Muscle of arm (tissue), 14 donors: ENCODE results near the gene CCDC28B. TPM values are rescaled to one million over a fixed set of nuclear protein-coding genes. Genes with fewer than 3 reads are reported as not detected.
"Not testable (repeated sequence)": the region's sequence is repeated elsewhere in the genome, so short reads cannot be mapped to it uniquely, and the experiment has no call there.

Experiments used
- DNase-seq: peaks from one replicate; pipeline ENCODE4 v3.0.0-alpha.2; 2013
- long read RNA-seq, 11 donors: transcript quantifications; one replicate each; lab custom pipeline, GENCODE V29; 2026
- polyA plus RNA-seq, 12 donors: library from polyadenylated mRNA; unstranded; fragments of 120-200 nt; gene quantifications; one replicate each; pipeline ENCODE4 v1.2.1, GENCODE V29; 2013; ENCODE audit not compliant: insufficient read length in 12 of 12

CCDC28B gene
- 10 to 100 TPM in 11 of 12 donors, not detected in 1; 20.2 to 82.0 (median 42.3) TPM for polyA plus RNA-seq
- long read RNA-seq, donor 1, partial matches to known transcripts = 0 of 3 reads
- long read RNA-seq, donor 1, other reads (novel, unspliced or antisense) = 0 of 3 reads
- long read RNA-seq, donor 2, transcript CCDC28B-201 (6 exons, 1,089 nt) = major isoform, 33 of 39 reads
- long read RNA-seq, donor 2, partial matches to known transcripts = 5 of 39 reads
- long read RNA-seq, donor 2, other reads (novel, unspliced or antisense) = 0 of 39 reads
- long read RNA-seq, donor 3, transcript CCDC28B-201 (6 exons, 1,089 nt) = major isoform, 16 of 18 reads
- long read RNA-seq, donor 3, partial matches to known transcripts = 0 of 18 reads
- long read RNA-seq, donor 3, other reads (novel, unspliced or antisense) = 0 of 18 reads
- long read RNA-seq, donor 4, transcript CCDC28B-201 (6 exons, 1,089 nt) = major isoform, 8 of 8 reads
- long read RNA-seq, donor 4, partial matches to known transcripts = 0 of 8 reads
- long read RNA-seq, donor 4, other reads (novel, unspliced or antisense) = 0 of 8 reads
- long read RNA-seq, donor 5, transcript CCDC28B-201 (6 exons, 1,089 nt) = major isoform, 36 of 54 reads
- long read RNA-seq, donor 5, partial matches to known transcripts = 10 of 54 reads
- long read RNA-seq, donor 5, other reads (novel, unspliced or antisense) = 8 of 54 reads
- long read RNA-seq, donor 6, transcript CCDC28B-201 (6 exons, 1,089 nt) = major isoform, 7 of 12 reads
- long read RNA-seq, donor 6, partial matches to known transcripts = 5 of 12 reads
- long read RNA-seq, donor 6, other reads (novel, unspliced or antisense) = 0 of 12 reads
- long read RNA-seq, donor 7, transcript CCDC28B-201 (6 exons, 1,089 nt) = major isoform, 5 of 6 reads
- long read RNA-seq, donor 7, partial matches to known transcripts = 0 of 6 reads
- long read RNA-seq, donor 7, other reads (novel, unspliced or antisense) = 0 of 6 reads
- long read RNA-seq, donor 8, transcript CCDC28B-201 (6 exons, 1,089 nt) = major isoform, 32 of 45 reads
- long read RNA-seq, donor 8, partial matches to known transcripts = 0 of 45 reads
- long read RNA-seq, donor 8, other reads (novel, unspliced or antisense) = 12 of 45 reads
- long read RNA-seq, donor 9, transcript CCDC28B-201 (6 exons, 1,089 nt) = major isoform, 8 of 8 reads
- long read RNA-seq, donor 9, partial matches to known transcripts = 0 of 8 reads
- long read RNA-seq, donor 9, other reads (novel, unspliced or antisense) = 0 of 8 reads
- long read RNA-seq, donor 10, transcript CCDC28B-201 (6 exons, 1,089 nt) = major isoform, 42 of 48 reads
- long read RNA-seq, donor 10, partial matches to known transcripts = 0 of 48 reads
- long read RNA-seq, donor 10, other reads (novel, unspliced or antisense) = 6 of 48 reads
- long read RNA-seq, donor 11, transcript CCDC28B-201 (6 exons, 1,089 nt) = major isoform, 22 of 22 reads
- long read RNA-seq, donor 11, partial matches to known transcripts = 0 of 22 reads
- long read RNA-seq, donor 11, other reads (novel, unspliced or antisense) = 0 of 22 reads

DNA sequence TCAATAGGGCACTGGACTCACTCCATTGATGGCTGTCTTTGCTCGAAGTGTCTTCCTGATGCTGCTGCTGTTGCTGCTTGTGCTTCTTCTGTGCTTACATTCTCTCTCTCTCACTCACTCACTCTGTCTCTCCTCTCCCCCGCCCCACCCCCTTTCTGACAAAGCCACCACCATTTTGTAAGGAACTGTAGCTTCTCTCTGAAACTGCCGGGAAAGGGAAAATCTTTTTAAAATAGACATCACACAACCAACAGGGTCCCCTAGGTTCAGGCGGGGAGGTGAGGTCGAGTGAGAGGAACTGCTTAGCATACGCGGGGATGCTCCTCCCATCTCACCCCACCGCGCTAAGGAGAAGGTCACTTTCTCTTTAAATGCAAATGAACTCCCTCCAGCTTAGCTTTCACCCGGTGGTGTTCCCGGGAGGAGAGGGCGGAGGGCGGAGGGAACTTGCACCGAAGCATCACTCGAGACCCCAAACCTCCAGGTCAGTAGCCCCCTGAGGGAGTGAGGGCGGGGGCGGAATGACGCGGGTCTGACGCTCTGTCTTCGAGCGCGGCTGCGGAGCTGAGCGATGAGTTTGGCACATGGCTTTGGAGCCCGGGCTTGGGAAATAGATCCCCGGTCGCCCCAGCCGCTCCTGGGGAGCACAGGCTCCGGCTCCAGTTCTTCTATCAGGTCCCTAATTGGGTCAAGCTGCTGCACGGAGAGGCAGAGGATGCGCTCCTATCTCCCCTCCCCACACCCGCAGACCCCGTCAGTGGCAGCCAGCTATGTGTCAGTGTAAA, at the start of gene CCDC28B:
Gene CCDC28B, plus strand, starts transcription at position 370 of the 785 bp plus-strand sequence. CDS start 1,341 bp downstream, outside the sequence.
- DNase-seq = peak; percentile 85

DNA sequence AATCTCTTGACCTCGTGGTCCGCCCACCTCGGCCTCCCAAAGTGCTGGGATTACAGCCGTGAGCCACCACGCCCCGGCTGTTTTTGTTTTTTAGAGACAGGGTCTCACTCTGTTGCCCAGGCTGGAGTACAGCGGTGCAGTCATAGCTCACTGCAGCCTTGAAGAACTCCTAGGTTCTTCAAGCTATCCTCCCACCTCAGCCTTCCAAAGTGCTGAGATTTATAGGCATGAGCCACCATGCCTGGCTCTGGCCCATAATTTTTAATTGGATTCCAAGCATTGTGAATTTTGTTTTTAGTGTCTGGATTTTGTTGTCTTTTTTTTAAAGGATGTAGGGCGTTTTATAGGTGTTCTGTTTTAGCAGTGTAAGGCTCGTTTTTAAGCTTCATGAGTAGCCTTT, 49.5 kb upstream of the CCDC28B start:
- no peak for DNase-seq

DNA sequence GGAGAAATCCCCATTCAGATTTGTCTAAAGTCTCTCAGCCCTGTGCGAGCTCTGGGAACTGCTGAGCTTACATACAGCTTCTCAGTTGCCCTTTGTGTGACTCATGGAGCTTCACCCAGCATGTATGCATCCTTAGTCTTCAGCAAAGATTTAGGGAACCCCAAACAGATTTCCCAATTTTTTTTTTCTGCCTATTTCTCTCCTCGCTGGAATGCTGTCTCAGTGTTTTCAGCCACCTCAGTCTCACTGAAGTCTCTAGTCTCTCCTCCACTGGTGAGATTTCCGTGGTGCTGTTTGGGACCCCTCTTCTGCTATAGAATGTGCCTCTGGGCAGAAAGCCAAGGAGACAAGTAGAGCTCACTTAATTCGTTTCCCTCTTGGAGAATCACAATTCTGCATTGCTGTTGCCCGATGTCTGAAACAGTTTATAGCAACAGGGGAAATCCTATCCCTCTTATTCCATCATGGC, 49.0 kb upstream of the CCDC28B start:
- peak; percentile 61 for DNase-seq

DNA sequence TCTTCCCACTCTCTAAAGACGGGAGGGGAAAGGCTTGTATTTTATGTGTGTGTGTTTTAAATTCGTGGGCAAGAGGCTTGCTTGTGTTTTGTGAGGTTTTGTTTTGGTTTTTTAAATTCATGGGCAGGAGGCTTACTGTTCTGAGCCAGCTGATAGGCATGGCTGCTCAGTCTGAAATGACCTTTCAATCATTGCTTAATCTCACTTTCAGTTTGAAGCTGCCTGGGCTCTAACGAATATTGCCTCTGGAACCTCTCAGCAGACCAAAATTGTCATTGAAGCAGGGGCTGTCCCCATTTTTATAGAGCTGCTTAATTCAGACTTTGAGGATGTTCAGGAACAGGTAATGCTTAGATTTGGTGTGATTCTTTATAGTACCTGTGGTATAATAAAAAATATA, 41.2 kb upstream of the CCDC28B start:
- DNase-seq = no peak

DNA sequence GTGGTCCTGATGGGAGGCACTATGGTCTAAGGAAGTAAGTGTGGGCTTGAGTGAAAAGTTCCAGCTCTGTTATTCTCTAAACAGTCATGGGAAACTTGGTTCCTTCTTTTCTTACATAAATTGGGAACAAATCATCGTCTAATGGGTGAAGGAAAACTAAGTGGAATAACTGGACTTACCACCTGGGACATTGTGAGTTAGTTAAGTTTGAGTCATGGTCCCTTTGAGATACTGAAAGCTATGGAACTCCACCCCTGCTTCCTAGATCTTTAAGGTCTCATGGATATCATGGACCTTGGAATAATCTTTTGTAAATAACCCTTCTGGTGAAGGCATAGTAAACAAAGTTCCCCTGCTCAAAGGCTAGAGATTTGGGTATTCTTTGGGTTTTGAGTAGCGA, 37.0 kb upstream of the CCDC28B start:
- DNase-seq = no peak

DNA sequence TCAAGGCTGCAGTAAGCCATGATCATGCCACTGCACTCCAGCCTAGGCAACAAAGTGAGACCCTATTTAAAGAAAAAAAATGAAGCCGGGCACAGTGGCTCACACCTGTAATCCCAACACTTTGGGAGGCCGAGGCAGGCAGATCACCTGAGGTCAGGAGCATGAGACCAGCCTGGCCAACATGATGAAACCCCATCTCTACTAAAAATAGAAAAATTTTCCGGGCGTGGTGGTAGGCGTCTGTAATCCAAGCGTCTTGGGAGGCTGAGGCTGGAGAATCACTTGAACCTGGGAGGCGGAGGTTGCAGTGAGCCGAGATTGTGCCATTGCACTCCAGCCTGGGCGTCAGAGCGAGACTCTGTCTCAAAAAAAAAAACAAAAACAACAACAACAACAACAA, 34.8 kb upstream of the CCDC28B start:
- DNase-seq = not testable (repeated sequence)

DNA sequence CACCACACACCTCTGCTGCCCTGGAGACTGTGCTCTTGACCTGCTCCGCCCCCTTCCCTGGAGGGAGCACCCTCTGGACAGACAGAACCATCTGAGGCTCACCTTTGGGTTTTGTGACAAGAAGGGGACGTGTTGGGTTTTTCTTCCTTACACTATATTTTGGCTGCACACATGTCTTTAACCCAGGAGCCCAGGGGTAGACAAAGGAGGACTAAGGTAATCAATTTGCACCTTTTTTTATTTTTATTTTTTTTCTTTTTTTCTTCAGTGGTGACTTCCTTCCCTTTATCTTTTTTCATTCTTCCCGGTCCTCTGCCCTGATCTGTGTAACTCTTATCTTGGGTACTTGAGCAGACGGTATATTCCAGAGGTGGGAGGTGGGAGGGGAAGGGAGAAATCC, 29.4 kb upstream of the CCDC28B start:
- no peak for DNase-seq

DNA sequence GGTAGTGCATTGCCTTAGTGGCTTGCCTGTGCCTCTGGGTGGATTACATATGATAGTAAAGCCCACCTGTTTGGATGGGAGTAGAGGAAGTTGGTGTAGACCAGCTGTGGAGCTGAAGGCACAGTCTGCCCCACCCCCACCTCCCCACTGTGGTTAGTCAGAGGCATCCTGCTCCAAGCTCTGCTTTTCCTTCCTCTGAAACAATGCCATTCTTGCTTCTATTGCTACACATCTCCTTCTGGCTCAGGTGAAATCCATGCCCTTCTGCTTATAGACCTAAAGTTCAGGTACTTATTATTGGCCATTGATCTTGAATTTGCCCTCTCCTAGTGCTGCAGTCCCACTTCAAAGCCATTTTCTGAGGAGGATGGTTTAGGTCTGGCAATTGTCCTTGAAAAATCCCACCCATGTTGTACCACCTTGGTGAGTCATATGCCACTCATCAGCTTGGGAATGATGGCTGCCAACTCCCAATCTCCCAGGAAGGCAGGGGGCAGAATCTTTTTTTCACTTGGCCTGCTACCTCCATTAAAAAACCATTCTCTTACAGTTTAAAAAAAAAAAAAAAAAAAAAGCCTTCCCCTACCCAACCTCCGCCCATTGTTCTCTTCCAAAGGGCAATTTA, 27.7 kb upstream of the CCDC28B start:
- no peak for DNase-seq

DNA sequence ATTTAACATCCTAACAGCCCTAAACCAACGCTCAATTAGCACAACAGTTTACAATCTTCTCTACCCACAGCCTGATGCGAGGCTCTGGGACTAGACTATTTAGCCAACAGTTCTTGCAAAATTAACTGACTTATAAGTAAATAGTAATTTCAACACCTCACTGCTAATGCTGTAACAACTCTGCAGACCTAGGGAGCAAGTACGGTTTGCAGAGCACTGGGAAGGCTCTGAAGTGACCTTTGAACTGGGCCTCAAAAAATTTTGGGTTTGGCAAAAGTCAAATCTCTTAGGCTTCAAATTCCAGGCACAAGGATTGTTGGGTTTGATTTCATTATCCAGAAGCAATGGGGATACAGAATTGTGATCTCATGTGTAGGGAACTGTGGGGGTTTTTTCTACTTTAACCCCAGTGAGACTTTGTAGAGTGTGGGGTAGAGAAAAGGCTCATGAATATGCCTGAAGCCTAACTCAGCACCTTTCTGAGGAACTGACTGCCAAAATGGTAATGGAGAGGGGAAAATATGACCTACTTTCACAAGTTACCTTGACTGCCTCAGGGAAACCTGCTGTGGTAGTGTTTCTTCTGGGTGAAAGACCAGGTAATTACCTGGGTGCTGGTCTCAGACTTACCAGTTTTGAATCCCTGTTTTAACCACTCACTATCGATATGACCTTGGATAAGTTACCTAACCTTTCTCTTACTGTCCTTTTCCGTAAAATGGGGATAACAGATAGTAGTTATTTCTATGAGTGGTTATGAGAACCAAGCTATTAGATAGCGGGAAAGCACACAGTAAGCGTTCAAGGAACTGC, 21.8 kb upstream of the CCDC28B start:
- no peak for DNase-seq

DNA sequence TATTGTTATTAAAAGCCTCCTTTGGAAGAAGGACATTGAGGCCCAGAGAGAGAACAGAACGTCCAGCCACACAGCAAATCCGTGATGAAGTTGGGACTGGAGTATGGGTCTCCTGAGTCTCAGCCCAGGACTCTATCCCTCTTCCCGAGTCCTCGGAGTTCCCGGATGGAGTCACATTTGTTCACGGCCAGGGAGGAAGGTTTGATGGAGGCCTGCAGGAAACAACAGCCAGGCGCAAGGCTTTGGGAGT, 21.3 kb upstream of the CCDC28B start:
- no peak for DNase-seq

DNA sequence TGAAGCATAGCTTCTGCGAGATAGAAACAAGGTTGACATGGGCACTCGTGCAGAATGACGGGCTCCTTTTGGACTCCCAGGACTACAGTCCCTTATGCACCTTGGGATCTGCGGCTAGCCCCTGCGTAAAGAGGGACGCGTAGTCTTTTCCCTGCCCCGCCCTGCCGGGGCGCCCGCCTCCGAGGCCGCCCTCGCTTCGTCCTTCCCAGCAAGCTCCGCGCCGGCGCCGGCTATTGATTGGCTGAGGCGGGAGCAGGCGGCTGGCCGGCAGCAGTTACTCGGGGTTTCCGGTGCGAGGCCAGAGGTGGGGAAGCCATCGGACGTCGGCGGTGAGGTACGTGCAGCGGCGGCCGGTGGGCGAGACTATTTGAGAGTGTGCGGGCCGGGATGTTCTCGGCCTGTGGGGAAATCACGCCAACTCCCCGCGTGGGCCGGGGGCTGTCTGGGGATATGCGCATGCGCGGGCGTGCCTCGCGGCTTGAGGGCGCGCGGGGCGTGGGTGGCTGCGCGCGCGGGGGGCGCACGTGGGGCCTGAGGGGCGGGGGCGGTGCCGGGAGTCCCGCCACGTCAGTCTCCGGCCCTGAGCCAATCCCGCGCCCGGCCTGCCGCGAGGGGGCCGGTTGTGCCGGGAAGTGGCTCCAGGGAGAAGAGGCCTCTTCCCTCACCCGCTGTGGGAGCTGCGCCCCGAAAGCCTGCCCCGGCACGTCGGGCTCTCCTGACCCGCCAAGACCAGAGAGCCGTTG, 20.8 kb upstream of the CCDC28B start, which contains the start of gene TXLNA:
Gene TXLNA, plus strand, starts transcription at position 233 of the 743 bp plus-strand sequence. CDS start 671 bp downstream, outside the sequence.
- peak; percentile 95 for DNase-seq

DNA sequence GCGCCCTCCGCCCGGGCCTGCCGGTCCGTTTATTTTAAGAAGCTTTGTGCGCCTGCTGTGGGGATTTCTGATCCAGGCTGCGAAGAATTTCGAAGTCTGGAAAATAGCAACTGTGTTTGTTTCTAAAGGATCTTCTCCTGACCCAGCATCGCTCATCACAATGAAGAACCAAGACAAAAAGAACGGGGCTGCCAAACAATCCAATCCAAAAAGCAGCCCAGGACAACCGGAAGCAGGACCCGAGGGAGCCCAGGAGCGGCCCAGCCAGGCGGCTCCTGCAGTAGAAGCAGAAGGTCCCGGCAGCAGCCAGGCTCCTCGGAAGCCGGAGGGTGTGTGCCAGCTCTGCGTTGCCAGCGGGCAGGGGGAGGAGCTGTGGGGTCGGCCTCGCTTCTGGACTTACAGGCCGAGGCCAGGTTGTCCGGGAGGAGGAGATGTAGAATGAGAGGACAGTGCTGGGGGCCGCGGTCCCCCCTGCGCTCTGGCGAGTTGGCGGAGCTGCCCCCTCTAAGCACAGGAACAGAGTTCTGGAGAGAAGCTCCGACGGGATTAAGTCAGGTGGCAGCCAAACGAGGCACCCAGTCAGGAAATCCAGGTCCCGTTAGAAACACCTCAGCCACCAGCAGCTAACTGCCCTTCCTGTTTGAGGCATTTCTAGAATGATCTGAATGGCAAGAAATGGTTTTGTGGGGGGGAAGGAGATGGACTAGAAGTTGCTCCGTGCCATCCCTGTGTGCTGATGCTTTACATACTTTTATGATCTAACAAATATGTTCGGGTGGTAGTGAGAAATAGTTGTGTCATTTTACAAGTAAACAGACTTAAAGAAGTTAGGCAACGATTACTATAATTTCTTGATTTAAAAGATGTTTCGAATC, 20.0 kb upstream of the CCDC28B start:
- peak; percentile 53 for DNase-seq

DNA sequence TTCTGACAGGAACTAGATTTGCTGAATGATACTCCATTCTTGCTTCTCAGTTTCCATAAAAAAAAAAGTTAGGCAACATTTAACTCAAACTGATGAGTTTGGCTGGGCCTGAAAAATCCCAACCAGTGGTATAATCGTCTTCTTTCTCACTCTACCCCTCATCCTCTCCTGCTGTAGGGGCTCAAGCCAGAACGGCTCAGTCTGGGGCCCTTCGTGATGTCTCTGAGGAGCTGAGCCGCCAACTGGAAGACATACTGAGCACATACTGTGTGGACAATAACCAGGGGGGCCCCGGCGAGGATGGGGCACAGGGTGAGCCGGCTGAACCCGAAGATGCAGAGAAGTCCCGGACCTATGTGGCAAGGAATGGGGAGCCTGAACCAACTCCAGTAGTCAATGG, 19.3 kb upstream of the CCDC28B start:
- no peak for DNase-seq

DNA sequence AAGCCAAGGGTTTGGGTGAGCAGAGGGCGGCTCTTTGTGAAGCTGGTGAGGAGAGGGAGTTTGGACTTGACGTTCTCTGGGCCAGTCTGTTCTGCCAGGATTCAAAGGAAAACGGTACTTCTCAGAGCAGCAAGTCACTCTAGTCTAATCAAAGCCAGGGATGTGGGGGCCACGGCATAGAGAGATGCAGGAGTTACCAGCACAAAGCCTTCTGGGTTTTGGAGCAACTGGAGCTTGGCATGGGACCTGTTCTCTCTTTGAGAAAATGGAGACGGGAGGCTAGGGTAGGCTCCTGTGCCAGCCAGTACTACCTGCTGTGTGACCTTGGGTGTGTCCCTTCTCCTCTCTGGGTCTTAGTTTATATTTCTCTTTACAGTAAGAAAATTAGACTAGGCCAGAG, 18.8 kb upstream of the CCDC28B start:
- no peak for DNase-seq

DNA sequence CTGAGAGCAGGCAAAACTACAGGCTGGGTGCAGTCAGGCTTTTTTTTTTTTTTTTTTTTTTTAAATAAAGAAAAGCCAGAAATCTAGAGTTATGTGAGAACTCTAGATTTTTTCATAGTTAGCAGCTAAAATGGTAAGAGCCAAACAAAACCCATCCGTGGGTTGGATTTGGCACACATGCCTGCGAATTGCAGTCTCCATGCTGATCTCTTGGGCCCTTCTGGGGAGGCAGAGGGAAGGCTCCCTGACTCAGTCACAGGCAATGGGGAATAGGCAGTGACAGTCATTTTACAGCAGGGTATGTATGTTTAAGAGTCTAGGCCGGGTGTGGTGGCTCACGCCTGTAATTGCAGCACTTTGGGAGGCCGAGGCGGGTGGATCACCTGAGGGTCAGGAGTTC, 18.3 kb upstream of the CCDC28B start:
- DNase-seq = no peak

DNA sequence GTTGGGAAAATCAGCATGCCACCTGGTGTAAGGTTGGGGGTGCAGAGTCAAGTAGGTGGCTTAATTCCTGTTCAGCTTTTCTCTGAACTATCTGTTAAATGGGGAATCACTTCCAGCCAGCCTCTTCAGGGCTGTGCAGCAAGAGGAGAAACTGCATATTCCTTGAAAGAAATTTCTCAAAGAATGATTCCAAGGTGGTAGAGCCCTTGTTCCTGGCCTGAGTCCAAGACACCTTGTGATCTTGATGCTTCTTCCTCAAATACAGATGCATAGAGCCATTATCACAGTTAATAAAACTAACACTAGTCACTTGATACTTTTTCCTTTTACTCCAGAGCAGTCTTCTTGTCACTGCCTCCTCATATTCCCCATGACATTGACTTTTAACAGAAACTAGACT, 15.7 kb upstream of the CCDC28B start:
- DNase-seq = no peak

DNA sequence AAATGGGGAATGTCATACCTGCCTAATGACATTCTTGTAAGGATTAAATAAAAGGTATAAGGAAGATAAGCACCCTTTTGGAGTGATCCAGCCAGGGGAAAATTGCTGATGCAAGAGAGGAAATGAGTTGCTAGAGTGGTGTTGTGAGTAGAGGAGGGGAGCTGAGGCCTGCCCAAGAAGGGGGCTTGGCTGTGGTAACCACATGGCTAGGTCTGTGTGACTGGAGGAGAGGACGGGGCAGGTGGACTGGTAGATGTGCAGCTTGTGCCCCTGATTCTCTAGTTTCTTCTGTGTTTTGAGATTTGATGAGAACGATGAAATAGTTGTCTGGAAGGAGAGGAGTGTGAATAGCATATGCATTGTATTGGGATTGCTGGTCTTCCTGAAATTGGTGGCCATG, 14.3 kb upstream of the CCDC28B start:
- no peak for DNase-seq
